H9 (cell line): ENCODE results near the gene SPDL1. TPM values are rescaled to one million over a fixed set of nuclear protein-coding genes. Genes with fewer than 3 reads are reported as not detected.
"Not testable (repeated sequence)": the region's sequence is repeated elsewhere in the genome, so short reads cannot be mapped to it uniquely, and the experiment has no call there.

Experiments used
- DNase-seq: peaks from one replicate; pipeline ENCODE4 v3.0.0-alpha.2; 2017
- H2AFZ ChIP-seq: one replicate; pipeline ENCODE4 v1.6.1; 2013; ENCODE audit warnings: mild to moderate bottlenecking, low read length, control low read depth, moderate library complexity
- H2AK5ac ChIP-seq: 2 replicates; pipeline ENCODE4 v1.6.1; 2013; ENCODE audit warnings: low read length, control low read depth, mixed read lengths; ENCODE audit not compliant: insufficient read length
- H2BK120ac ChIP-seq: one replicate; pipeline ENCODE4 v1.6.1; 2013; ENCODE audit warnings: low read depth, mild to moderate bottlenecking, low read length, control low read depth, inconsistent platforms; ENCODE audit not compliant: poor library complexity, severe bottlenecking
- H2BK12ac ChIP-seq: 2 replicates; pipeline ENCODE4 v1.6.1; 2013; ENCODE audit warnings: low read length, control low read depth, mixed read lengths, low read depth; ENCODE audit not compliant: insufficient read length
- H2BK15ac ChIP-seq: 2 replicates; pipeline ENCODE4 v1.6.1; 2013; ENCODE audit warnings: low read depth, low read length, control low read depth
- H2BK20ac ChIP-seq: one replicate; pipeline ENCODE4 v1.6.1; 2013; ENCODE audit warnings: low read depth, mild to moderate bottlenecking, low read length, control low read depth, inconsistent platforms; ENCODE audit not compliant: poor library complexity, severe bottlenecking
- H2BK5ac ChIP-seq: 2 replicates; pipeline ENCODE4 v1.6.1; 2013; ENCODE audit warnings: low read length, control low read depth, mixed read lengths; ENCODE audit not compliant: insufficient read length
- H3K14ac ChIP-seq: 2 replicates; pipeline ENCODE4 v1.6.1; 2013; ENCODE audit warnings: low read length, control low read depth; ENCODE audit not compliant: insufficient read depth
- H3K18ac ChIP-seq: 2 replicates; pipeline ENCODE4 v1.6.1; 2013; ENCODE audit warnings: low read depth, mild to moderate bottlenecking, mixed read lengths, low read length, control low read depth; ENCODE audit not compliant: insufficient read length
- H3K23ac ChIP-seq: 2 replicates; pipeline ENCODE4 v1.6.1; 2013; ENCODE audit warnings: low read length, control low read depth, mixed read lengths, low read depth; ENCODE audit not compliant: insufficient read length
- H3K23me2 ChIP-seq: 2 replicates; pipeline ENCODE4 v1.6.1; 2013; ENCODE audit warnings: low read depth, mild to moderate bottlenecking, mixed read lengths, low read length, control low read depth; ENCODE audit not compliant: insufficient read length, poor library complexity, severe bottlenecking
- H3K27ac ChIP-seq: 2 replicates; pipeline ENCODE4 v1.5.1; 2013; ENCODE audit warnings: low read length, control low read depth, mixed read lengths, low read depth; ENCODE audit not compliant: insufficient read length
- H3K27me3 ChIP-seq: 2 replicates; pipeline ENCODE4 v1.6.1; 2013; ENCODE audit warnings: low read length, control low read depth, inconsistent platforms; ENCODE audit not compliant: insufficient read depth
- H3K4ac ChIP-seq: 2 replicates; pipeline ENCODE4 v1.6.1; 2013; ENCODE audit warnings: low read depth, mild to moderate bottlenecking, control low read depth, inconsistent platforms, low read length, moderate library complexity
- H3K4me1 ChIP-seq: 2 replicates; pipeline ENCODE4 v1.6.1; 2013; ENCODE audit warnings: low read length, control low read depth, inconsistent platforms; ENCODE audit not compliant: insufficient read depth
- H3K4me2 ChIP-seq: 2 replicates; pipeline ENCODE4 v1.6.1; 2013; ENCODE audit warnings: low read length, control low read depth, mixed read lengths; ENCODE audit not compliant: insufficient read length, insufficient read depth
- H3K56ac ChIP-seq: 2 replicates; pipeline ENCODE4 v1.6.1; 2013; ENCODE audit warnings: low read depth, mild to moderate bottlenecking, mixed read lengths, low read length, control low read depth; ENCODE audit not compliant: insufficient read length
- H3K79me1 ChIP-seq: 2 replicates; pipeline ENCODE4 v1.6.1; 2013; ENCODE audit warnings: low read depth, mild to moderate bottlenecking, moderate library complexity, low read length, control low read depth, inconsistent platforms; ENCODE audit not compliant: insufficient read depth, poor library complexity, severe bottlenecking
- H3K79me2 ChIP-seq: 2 replicates; pipeline ENCODE4 v1.6.1; 2013; ENCODE audit warnings: low read length, control low read depth, inconsistent platforms; ENCODE audit not compliant: insufficient read depth
- H3K9ac ChIP-seq: 2 replicates; pipeline ENCODE4 v1.6.1; 2013; ENCODE audit warnings: low read length, control low read depth, mixed read lengths; ENCODE audit not compliant: insufficient read length; ENCODE audit errors: extremely low read depth
- H3K9me3 ChIP-seq: one replicate; pipeline ENCODE4 v1.6.1; 2013; ENCODE audit warnings: low read depth, low read length, inconsistent platforms; ENCODE audit not compliant: control insufficient read depth
- H3T11ph ChIP-seq: one replicate; pipeline ENCODE4 v1.6.1; 2013; ENCODE audit warnings: mild to moderate bottlenecking, low read length, control low read depth, inconsistent platforms
- H4K20me1 ChIP-seq: one replicate; pipeline ENCODE4 v1.6.1; 2013; ENCODE audit not compliant: control insufficient read depth, insufficient read length, insufficient read depth
- H4K5ac ChIP-seq: 2 replicates; pipeline ENCODE4 v1.6.1; 2013; ENCODE audit warnings: low read depth, mild to moderate bottlenecking, mixed read lengths, low read length, control low read depth; ENCODE audit not compliant: insufficient read length
- H4K8ac ChIP-seq: replicated peaks from 2 replicates; pipeline ENCODE4 v1.6.1; 2013; ENCODE audit warnings: low read length, control low read depth, mixed read lengths, low read depth; ENCODE audit not compliant: insufficient read length
- H4K91ac ChIP-seq: 2 replicates; pipeline ENCODE4 v1.6.1; 2013; ENCODE audit warnings: low read depth, mild to moderate bottlenecking, moderate library complexity, mixed read lengths, low read length, control low read depth; ENCODE audit not compliant: insufficient read length
- H3K27ac Mint-ChIP-seq, 3 experiments: 2 replicates in 2 of 3; 3 replicates in 1 of 3; pipeline ENCODE4 v1.8.0; 2020 to 2021; ENCODE audit warnings: mixed read lengths in 3 of 3, mild to moderate bottlenecking in 1 of 3, moderate library complexity in 1 of 3
- H3K27me3 Mint-ChIP-seq: 2 replicates; pipeline ENCODE4 v1.8.0; 2021; ENCODE audit warnings: low read depth, mild to moderate bottlenecking, moderate library complexity, mixed read lengths
- H3K36me3 Mint-ChIP-seq, 3 experiments: 2 replicates in 2 of 3; 3 replicates in 1 of 3; pipeline ENCODE4 v1.8.0; 2020 to 2021; ENCODE audit warnings: low read depth in 3 of 3, mixed read lengths in 3 of 3; ENCODE audit not compliant: insufficient read depth in 1 of 3
- H3K4me1 Mint-ChIP-seq, 2 experiments: 2 replicates each; pipeline ENCODE4 v1.8.0; 2020; ENCODE audit warnings: mixed read lengths in 2 of 2
- H3K4me3 Mint-ChIP-seq, 2 experiments: 2 replicates in 1 of 2; 3 replicates in 1 of 2; pipeline ENCODE4 v1.8.0; 2020 to 2021; ENCODE audit warnings: mild to moderate bottlenecking in 2 of 2, mixed read lengths in 2 of 2, moderate library complexity in 1 of 2
- H3K9me3 Mint-ChIP-seq, 2 experiments: 2 replicates in 1 of 2; 3 replicates in 1 of 2; pipeline ENCODE4 v1.8.0; 2020; ENCODE audit warnings: mild to moderate bottlenecking in 2 of 2, mixed read lengths in 2 of 2, moderate library complexity in 1 of 2
- CTCF ChIP-seq: fragments of 200-600 bp; sonication (generic); conservative IDR thresholded peaks from 3 replicates; pipeline ENCODE4 v1.8.0; 2021; ENCODE audit warnings: antibody characterized with exemption, mild to moderate bottlenecking
- WGBS: extraction: QIAGEN DNeasy Blood & Tissue Kit; methylation state at CpG from one replicate; pipeline ENCODE4 v1.1.7; 2013; ENCODE audit warnings: missing lambda C conversion rate, low lambda C conversion rate, mixed read lengths; ENCODE audit not compliant: insufficient read length; ENCODE audit errors: extremely low coverage; 5-methylcytosine and 5-hydroxymethylcytosine counted together
- total RNA-seq: library from RNA; stranded (reverse); gene quantifications from 2 replicates; pipeline ENCODE4 v1.2.1, GENCODE V29; 2021

SPDL1 gene
- total RNA-seq, 1 experiment from 2014 or later = 49.4 TPM

DNA sequence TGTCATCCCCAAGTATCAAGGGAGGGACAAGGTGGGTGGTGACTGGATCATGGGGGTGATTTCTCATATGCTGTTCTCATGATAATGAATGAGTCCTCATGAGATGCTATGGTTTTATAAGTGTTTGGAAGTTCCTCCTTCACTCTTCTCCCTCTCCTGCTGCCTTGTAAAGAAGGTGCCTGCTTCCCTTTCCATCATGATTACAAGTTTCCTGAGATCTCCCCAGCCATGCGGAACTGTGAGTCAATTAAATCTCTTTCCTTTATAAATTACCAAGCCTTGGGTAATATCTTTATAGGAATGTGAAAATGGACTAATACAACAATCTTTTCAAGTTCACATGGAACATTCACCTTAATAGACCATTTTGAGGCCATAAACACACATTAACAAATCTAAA is 32.0 kb downstream of the SPDL1 start:
- H3K27ac Mint-ChIP-seq = no peak overlapping the region
- no peak overlapping the region for H2BK15ac ChIP-seq
- H3K56ac ChIP-seq = no peak overlapping the region
- no peak overlapping the region for H3K4ac ChIP-seq
- no peaks in the 10 kb centered on the region for H3K9me3 ChIP-seq
- H4K91ac ChIP-seq = no peak overlapping the region
- no peaks in the 10 kb centered on the region for H3K23me2 ChIP-seq
- no peak overlapping the region for H3K4me2 ChIP-seq
- H2BK12ac ChIP-seq = no peak overlapping the region
- no peak overlapping the region for H2AFZ ChIP-seq
- H3K27me3 Mint-ChIP-seq = peaks cover 1% of the 10 kb centered on the region; the same call in 1 of the 2 replicates
- no peak overlapping the region for H2BK20ac ChIP-seq
- no peak overlapping the region for H3K4me3 Mint-ChIP-seq
- no peak overlapping the region for H3K18ac ChIP-seq
- no peak for DNase-seq
- H3K23ac ChIP-seq = no peak overlapping the region
- no peak overlapping the region for H3K9ac ChIP-seq
- H3K4me1 ChIP-seq = no peaks in the 10 kb centered on the region
- H3K36me3 Mint-ChIP-seq = peaks cover 5 to 15% (median 11%) of the 10 kb centered on the region in 3 experiments; a peak in 4 of 7 replicates
- no peak for TF ChIP-seq CTCF
- H2BK5ac ChIP-seq = no peak overlapping the region
- no peak overlapping the region for H3K27ac ChIP-seq
- H3K27me3 ChIP-seq = no peaks in the 10 kb centered on the region
- H3K14ac ChIP-seq = no peak overlapping the region
- no CpG with 5 or more reads among the region's 1 CpG for WGBS
- peaks cover 22 to 28% of the 10 kb centered on the region in 2 experiments for H3K9me3 Mint-ChIP-seq
- no peaks in the 10 kb centered on the region for H3K79me2 ChIP-seq
- H4K5ac ChIP-seq = no peak overlapping the region
- no peaks in the 10 kb centered on the region for H4K20me1 ChIP-seq
- H3T11ph ChIP-seq = no peak overlapping the region
- no peak overlapping the region for H2AK5ac ChIP-seq
- no peak overlapping the region for H4K8ac ChIP-seq
- no peak overlapping the region for H2BK120ac ChIP-seq
- no peaks in the 10 kb centered on the region for H3K79me1 ChIP-seq
- no peaks in the 10 kb centered on the region for H3K4me1 Mint-ChIP-seq

GRCh38 chr5:169624307-169624706 is 40.7 kb downstream of the SPDL1 start:
- not testable (repeated sequence) for H3K9ac ChIP-seq, H3K27ac Mint-ChIP-seq, H3K4me1 Mint-ChIP-seq, H4K8ac ChIP-seq, H4K5ac ChIP-seq, H3K4ac ChIP-seq, H3K9me3 ChIP-seq, H3K4me2 ChIP-seq, H3K27me3 ChIP-seq, H3K23ac ChIP-seq, H3K14ac ChIP-seq, H3K79me1 ChIP-seq, H3K27me3 Mint-ChIP-seq, H2BK12ac ChIP-seq, H3K23me2 ChIP-seq, H3K18ac ChIP-seq, H4K91ac ChIP-seq, H3K4me1 ChIP-seq, H2AFZ ChIP-seq, H2AK5ac ChIP-seq, H2BK20ac ChIP-seq, H3K27ac ChIP-seq, H3K4me3 Mint-ChIP-seq, H2BK15ac ChIP-seq, H2BK120ac ChIP-seq, H2BK5ac ChIP-seq, H4K20me1 ChIP-seq, H3K56ac ChIP-seq, DNase-seq, H3K79me2 ChIP-seq, H3K36me3 Mint-ChIP-seq, H3T11ph ChIP-seq
- H3K9me3 Mint-ChIP-seq = peaks cover 17 to 23% of the 10 kb centered on the region in 2 experiments
- no CpG with 5 or more reads among the region's 2 CpGs for WGBS
